Measurements from ENCODE around the gene EFR3B. TPM values are rescaled to one million over a fixed set of nuclear protein-coding genes. Genes with fewer than 3 reads are reported as not detected.

EFR3B gene
- total RNA-seq, 1 experiment from 2014 or later = 7.0 TPM

- Histone ChIP-seq H3K79me2 (ENCODE audit: insufficient read depth, low read length) (no peaks in the 10 kb centered on the region), H3K4me1 (ENCODE audit: insufficient read depth, low read length) (no peaks in the 10 kb centered on the region), H3K23me2 (ENCODE audit: insufficient read length, low read depth, low read length, poor library complexity, severe bottlenecking) (no peaks in the 10 kb centered on the region), H3K9ac (ENCODE audit: extremely low read depth, insufficient read length, low read length) (no peak overlapping the region), H4K5ac (ENCODE audit: insufficient read length, low read depth, low read length) (no peak overlapping the region), H3K23ac (ENCODE audit: insufficient read length, low read depth, low read length) (no peak overlapping the region), H4K20me1 (ENCODE audit: control insufficient read depth, insufficient read depth, insufficient read length) (no peaks in the 10 kb centered on the region), H2BK12ac (ENCODE audit: insufficient read length, low read depth, low read length) (no peak overlapping the region), H3K27ac (ENCODE audit: insufficient read length, low read depth, low read length) (no peak overlapping the region), H3K4me2 (ENCODE audit: insufficient read depth, insufficient read length, low read length) (no peak overlapping the region), H2BK5ac (ENCODE audit: insufficient read length, low read length) (no peak overlapping the region), H3K9me3 (ENCODE audit: control insufficient read depth, low read depth, low read length) (no peaks in the 10 kb centered on the region), H3T11ph (ENCODE audit: low read length) (no peak overlapping the region), H2AK5ac (ENCODE audit: insufficient read length, low read length) (no peak overlapping the region), H4K8ac (replicated peaks; ENCODE audit: insufficient read length, low read depth, low read length) (no peak overlapping the region), H2AFZ (ENCODE audit: low read length) (no peak overlapping the region), H3K56ac (ENCODE audit: insufficient read length, low read depth, low read length) (no peak overlapping the region), H3K79me1 (ENCODE audit: insufficient read depth, low read depth, low read length, poor library complexity, severe bottlenecking) (no peaks in the 10 kb centered on the region), H2BK15ac (ENCODE audit: low read depth, low read length) (no peak overlapping the region), H3K4ac (ENCODE audit: low read depth, low read length) (no peak overlapping the region), H2BK20ac (ENCODE audit: low read depth, low read length, poor library complexity, severe bottlenecking) (no peak overlapping the region), H3K27me3 (ENCODE audit: insufficient read depth, low read length) (no peaks in the 10 kb centered on the region), H3K18ac (ENCODE audit: insufficient read length, low read depth, low read length) (no peak overlapping the region), H2BK120ac (ENCODE audit: low read depth, low read length, poor library complexity, severe bottlenecking) (no peak overlapping the region), H4K91ac (ENCODE audit: insufficient read length, low read depth, low read length) (no peak overlapping the region), H3K14ac (ENCODE audit: insufficient read depth, low read length) (no peak overlapping the region)
- Mint-ChIP-seq H3K27me3 (ENCODE audit: low read depth) (peaks cover 8% of the 10 kb centered on the region; the same call in 1 of the 2 replicates), H3K4me1 (no peaks in the 10 kb centered on the region), H3K4me3 (no peak overlapping the region), H3K9me3 (no peaks in the 10 kb centered on the region; a peak in 1 of 5 replicates), H3K27ac (no peak overlapping the region), H3K36me3 (ENCODE audit: insufficient read depth in 1 of 3, low read depth in 3 of 3) (no peaks in the 10 kb centered on the region)
- TF ChIP-seq, protein P1, sequence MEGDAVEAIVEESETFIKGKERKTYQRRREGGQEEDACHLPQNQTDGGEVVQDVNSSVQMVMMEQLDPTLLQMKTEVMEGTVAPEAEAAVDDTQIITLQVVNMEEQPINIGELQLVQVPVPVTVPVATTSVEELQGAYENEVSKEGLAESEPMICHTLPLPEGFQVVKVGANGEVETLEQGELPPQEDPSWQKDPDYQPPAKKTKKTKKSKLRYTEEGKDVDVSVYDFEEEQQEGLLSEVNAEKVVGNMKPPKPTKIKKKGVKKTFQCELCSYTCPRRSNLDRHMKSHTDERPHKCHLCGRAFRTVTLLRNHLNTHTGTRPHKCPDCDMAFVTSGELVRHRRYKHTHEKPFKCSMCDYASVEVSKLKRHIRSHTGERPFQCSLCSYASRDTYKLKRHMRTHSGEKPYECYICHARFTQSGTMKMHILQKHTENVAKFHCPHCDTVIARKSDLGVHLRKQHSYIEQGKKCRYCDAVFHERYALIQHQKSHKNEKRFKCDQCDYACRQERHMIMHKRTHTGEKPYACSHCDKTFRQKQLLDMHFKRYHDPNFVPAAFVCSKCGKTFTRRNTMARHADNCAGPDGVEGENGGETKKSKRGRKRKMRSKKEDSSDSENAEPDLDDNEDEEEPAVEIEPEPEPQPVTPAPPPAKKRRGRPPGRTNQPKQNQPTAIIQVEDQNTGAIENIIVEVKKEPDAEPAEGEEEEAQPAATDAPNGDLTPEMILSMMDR (conservative IDR thresholded peaks at IDR 0.05) = no peak
- no peak for DNase-seq
- WGBS (ENCODE audit: extremely low coverage, insufficient read length, low lambda C conversion rate) = no CpG with 5 or more reads among the region's 7 CpGs
These were observed 18.5 kb upstream of the EFR3B start for GRCh38 chr2:25023333-25023732.
